HAP-1 (cell line): ENCODE results near the gene CDH8.

Source experiments
- DNase-seq, 2 experiments: peaks; one replicate each; pipeline ENCODE4 v3.0.0-alpha.2; 2016 to 2020; ENCODE audit warnings: low spot score in 2 of 2
- H3K27me3 ChIP-seq: fragments of 250-450 bp; sonication (Bioruptor Pico); 2 replicates; pipeline ENCODE4 v1.5.1; 2020; ENCODE audit warnings: low read depth, mild to moderate bottlenecking, moderate library complexity
- H3K36me3 ChIP-seq: fragments of 250-450 bp; sonication (Bioruptor Pico); replicated peaks from 2 replicates; pipeline ENCODE4 v1.5.1; 2020; ENCODE audit warnings: mild to moderate bottlenecking
- H3K4me1 ChIP-seq: fragments of 250-450 bp; sonication (Bioruptor Pico); 2 replicates; pipeline ENCODE4 v1.5.1; 2020; ENCODE audit warnings: mild to moderate bottlenecking
- H3K4me3 ChIP-seq: fragments of 250-450 bp; sonication (Bioruptor Pico); 2 replicates; pipeline ENCODE4 v1.5.1; 2020; ENCODE audit warnings: mild to moderate bottlenecking, moderate library complexity
- H3K9me3 ChIP-seq: fragments of 250-450 bp; sonication (Bioruptor Pico); 2 replicates; pipeline ENCODE4 v1.5.1; 2020; ENCODE audit warnings: mild to moderate bottlenecking, moderate library complexity
- in situ Hi-C: fragments of 300-500 bp; cut with MboI; formaldehyde crosslinking; loops from 3 replicates; pipeline ENCODE4 v1.14.3; 2020; ENCODE audit warnings: low sequenced_read_pairs, inconsistent platforms, mixed read lengths

The CDH8 gene

GRCh38 chr16:62036101-62036801 is at the start of gene CDH8:
Gene CDH8 (minus strand): TSS chr16:62036438. CDS start chr16:62021403, 15,035 bp downstream.
- H3K9me3 ChIP-seq: no peaks in the 10 kb centered on the region
- no peaks in the 10 kb centered on the region for H3K36me3 ChIP-seq
- DNase-seq: no peak
- H3K4me3 ChIP-seq: no peak within 1 kb of the TSS
- peaks cover 44% of the 10 kb centered on the region for H3K27me3 ChIP-seq
- in situ Hi-C loops: no loop called here
- H3K4me1 ChIP-seq: no peaks in the 10 kb centered on the region

GRCh38 chr16:62079236-62079635 is 43.0 kb upstream of the CDH8 start:
- Histone ChIP-seq H3K4me1 (no peaks in the 10 kb centered on the region), H3K4me3 (no peak overlapping the region), H3K36me3 (no peaks in the 10 kb centered on the region), H3K27me3 (no peaks in the 10 kb centered on the region), H3K9me3 (no peaks in the 10 kb centered on the region)
- in situ Hi-C loops: no loop called here
- no peak for DNase-seq

GRCh38 chr16:62077998-62078397 is 41.8 kb upstream of the CDH8 start:
- in situ Hi-C loops: no loop called here
- Histone ChIP-seq H3K36me3 (no peaks in the 10 kb centered on the region), H3K4me3 (no peak overlapping the region), H3K9me3 (no peaks in the 10 kb centered on the region), H3K27me3 (no peaks in the 10 kb centered on the region), H3K4me1 (no peaks in the 10 kb centered on the region)
- DNase-seq: peak; percentile 17 to 46

GRCh38 chr16:62076886-62077285 is 40.6 kb upstream of the CDH8 start:
- no peaks in the 10 kb centered on the region for H3K4me1 ChIP-seq
- no peaks in the 10 kb centered on the region for H3K36me3 ChIP-seq
- no peaks in the 10 kb centered on the region for H3K9me3 ChIP-seq
- no peaks in the 10 kb centered on the region for H3K27me3 ChIP-seq
- no peak for DNase-seq
- in situ Hi-C loops: no loop called here
- H3K4me3 ChIP-seq: no peak overlapping the region

GRCh38 chr16:62068747-62069146 is 32.5 kb upstream of the CDH8 start:
- no peaks in the 10 kb centered on the region for H3K36me3 ChIP-seq
- DNase-seq: peak; percentile 12 to 21
- in situ Hi-C loops: no loop called here
- H3K4me1 ChIP-seq: no peaks in the 10 kb centered on the region
- H3K27me3 ChIP-seq: no peaks in the 10 kb centered on the region; the same call in 1 of the 2 replicates
- no peak overlapping the region for H3K4me3 ChIP-seq
- H3K9me3 ChIP-seq: no peaks in the 10 kb centered on the region

GRCh38 chr16:62067981-62068380 is 31.7 kb upstream of the CDH8 start:
- no peak overlapping the region for H3K4me3 ChIP-seq
- no peak for DNase-seq
- no peaks in the 10 kb centered on the region for H3K9me3 ChIP-seq
- in situ Hi-C loops: no loop called here
- H3K4me1 ChIP-seq: no peaks in the 10 kb centered on the region
- H3K36me3 ChIP-seq: no peaks in the 10 kb centered on the region
- no peaks in the 10 kb centered on the region; the same call in 1 of the 2 replicates for H3K27me3 ChIP-seq

GRCh38 chr16:62067182-62067581 is 30.9 kb upstream of the CDH8 start:
- Histone ChIP-seq H3K27me3 (no peaks in the 10 kb centered on the region; the same call in 1 of the 2 replicates), H3K4me3 (no peak overlapping the region), H3K9me3 (no peaks in the 10 kb centered on the region), H3K4me1 (no peaks in the 10 kb centered on the region), H3K36me3 (no peaks in the 10 kb centered on the region)
- no peak for DNase-seq
- in situ Hi-C loops: no loop called here

- in situ Hi-C loops: no loop called here
- no peak for DNase-seq
Measured at GRCh38 chr16:62066747-62067146, 30.5 kb upstream of the CDH8 start.

GRCh38 chr16:62064173-62064572 is 27.9 kb upstream of the CDH8 start:
- in situ Hi-C loops: no loop called here
- no peaks in the 10 kb centered on the region for H3K9me3 ChIP-seq
- H3K4me3 ChIP-seq: no peak overlapping the region
- no peaks in the 10 kb centered on the region for H3K4me1 ChIP-seq
- no peaks in the 10 kb centered on the region for H3K36me3 ChIP-seq
- peaks cover 2% of the 10 kb centered on the region; the same call in 1 of the 2 replicates for H3K27me3 ChIP-seq
- no peak for DNase-seq

More at GRCh38 chr16:62066747-62067146, 30.5 kb upstream of the CDH8 start:
- Histone ChIP-seq H3K36me3 (no peaks in the 10 kb centered on the region), H3K9me3 (no peaks in the 10 kb centered on the region), H3K4me3 (no peak overlapping the region), H3K4me1 (no peaks in the 10 kb centered on the region), H3K27me3 (no peaks in the 10 kb centered on the region; the same call in 1 of the 2 replicates)

- Histone ChIP-seq H3K4me3 (no peak overlapping the region), H3K9me3 (no peaks in the 10 kb centered on the region), H3K4me1 (no peaks in the 10 kb centered on the region), H3K36me3 (no peaks in the 10 kb centered on the region), H3K27me3 (peaks cover 3% of the 10 kb centered on the region; the same call in 1 of the 2 replicates)
- in situ Hi-C loops: no loop called here
- no peak for DNase-seq
Measured at GRCh38 chr16:62060089-62060488, 23.9 kb upstream of the CDH8 start.

- no peaks in the 10 kb centered on the region for H3K4me1 ChIP-seq
- H3K4me3 ChIP-seq: no peak overlapping the region
- H3K27me3 ChIP-seq: peaks cover 4% of the 10 kb centered on the region; the same call in 1 of the 2 replicates
- in situ Hi-C loops: no loop called here
- H3K36me3 ChIP-seq: no peaks in the 10 kb centered on the region
- H3K9me3 ChIP-seq: no peaks in the 10 kb centered on the region
- DNase-seq: no peak
Measured at GRCh38 chr16:62059527-62059926, 23.3 kb upstream of the CDH8 start.

GRCh38 chr16:62058412-62058811 is 22.2 kb upstream of the CDH8 start:
- in situ Hi-C loops: no loop called here
- DNase-seq: no peak

GRCh38 chr16:62051942-62052341 is 15.7 kb upstream of the CDH8 start:
- no peaks in the 10 kb centered on the region for H3K36me3 ChIP-seq
- peaks cover 2% of the 10 kb centered on the region; the same call in 1 of the 2 replicates for H3K27me3 ChIP-seq
- no peak for DNase-seq
- H3K9me3 ChIP-seq: no peaks in the 10 kb centered on the region
- H3K4me3 ChIP-seq: no peak overlapping the region
- no peaks in the 10 kb centered on the region for H3K4me1 ChIP-seq
- in situ Hi-C loops: no loop called here

More at GRCh38 chr16:62058412-62058811, 22.2 kb upstream of the CDH8 start:
- Histone ChIP-seq H3K27me3 (0 out of 2 replicates have a peak, but pooled peaks cover 4% of the 10 kb centered on the region), H3K4me1 (no peaks in the 10 kb centered on the region), H3K36me3 (no peaks in the 10 kb centered on the region), H3K4me3 (no peak overlapping the region), H3K9me3 (no peaks in the 10 kb centered on the region)

GRCh38 chr16:62050793-62051192 is 14.6 kb upstream of the CDH8 start:
- no peak overlapping the region for H3K4me3 ChIP-seq
- no peaks in the 10 kb centered on the region for H3K4me1 ChIP-seq
- peaks cover 2% of the 10 kb centered on the region; the same call in 1 of the 2 replicates for H3K27me3 ChIP-seq
- H3K9me3 ChIP-seq: no peaks in the 10 kb centered on the region
- in situ Hi-C loops: no loop called here
- no peak for DNase-seq
- H3K36me3 ChIP-seq: no peaks in the 10 kb centered on the region
